HepG2 (cell line): ENCODE data around the gene BARX2. TPM values are rescaled to one million over a fixed set of nuclear protein-coding genes. Genes with fewer than 3 reads are reported as not detected.

Experiments used
- CEBPG ChIP-seq: IDR thresholded peaks from 2 replicates; pipeline ENCODE4 v1.6.1; 2016
- CHD4 ChIP-seq: fragments of 200-600 bp; sonication (generic); IDR thresholded peaks from 2 replicates; pipeline ENCODE4 v1.7.0; 2017; ENCODE audit warnings: mild to moderate bottlenecking, low read length, borderline replicate concordance
- FOXP1 ChIP-seq, 2 experiments: fragments of 450-650 bp in 1 of 2; IDR thresholded peaks; 2 replicates each; pipeline ENCODE4 v1.6.1; 2017 to 2018; ENCODE audit warnings: antibody characterized with exemption in 1 of 2
- GATAD2A ChIP-seq: IDR thresholded peaks from 2 replicates; pipeline ENCODE4 v1.6.1; 2016
- HNRNPLL ChIP-seq: fragments of 200-400 bp; formaldehyde crosslinking; IDR thresholded peaks from 2 replicates; pipeline ENCODE4 v1.6.1; 2017; ENCODE audit warnings: mild to moderate bottlenecking, low read depth, low read length; ENCODE audit not compliant: poor library complexity, severe bottlenecking
- JUNB ChIP-seq: sonication (generic); formaldehyde crosslinking; IDR thresholded peaks from 2 replicates; pipeline ENCODE4 v1.8.0; 2022; ENCODE audit warnings: missing genetic modification reagents, mild to moderate bottlenecking, borderline replicate concordance
- NAIF1 ChIP-seq: sonication (generic); formaldehyde crosslinking; IDR thresholded peaks from 2 replicates; pipeline ENCODE4 v1.5.0; 2020; ENCODE audit warnings: mild to moderate bottlenecking, missing genetic modification reagents, borderline replicate concordance
- PHF8 ChIP-seq: sonication (generic); formaldehyde crosslinking; IDR thresholded peaks from 2 replicates; pipeline ENCODE4 v1.5.0; 2020; ENCODE audit warnings: missing genetic modification reagents
- PRDM4 ChIP-seq: sonication (generic); formaldehyde crosslinking; IDR thresholded peaks from 2 replicates; pipeline ENCODE4 v1.9.0; 2021; ENCODE audit warnings: missing genetic modification reagents, borderline replicate concordance
- PRPF4 ChIP-seq: fragments of 200-400 bp; formaldehyde crosslinking; IDR thresholded peaks from 2 replicates; pipeline ENCODE4 v1.6.1; 2016; ENCODE audit warnings: low read length, low read depth; ENCODE audit not compliant: poor library complexity, severe bottlenecking
- RAD51 ChIP-seq: fragments of 450-650 bp; IDR thresholded peaks from 2 replicates; pipeline ENCODE4 v1.6.1; 2016; ENCODE audit warnings: borderline replicate concordance
- SOX5 ChIP-seq: IDR thresholded peaks from 2 replicates; pipeline ENCODE4 v1.6.1; 2016; ENCODE audit warnings: borderline replicate concordance
- SOX6 ChIP-seq, 2 experiments: fragments of 450-650 bp in 1 of 2; sonication (generic) in 1 of 2; formaldehyde crosslinking in 1 of 2; IDR thresholded peaks; 2 replicates each; pipeline versions ENCODE4 v1.4.0 to v1.6.1; 2017 to 2020; ENCODE audit warnings: antibody characterized with exemption in 1 of 2, mild to moderate bottlenecking in 1 of 2, missing genetic modification reagents in 1 of 2
- TBX3 ChIP-seq: fragments of 450-650 bp; IDR thresholded peaks from 2 replicates; pipeline ENCODE4 v1.6.1; 2017; ENCODE audit warnings: antibody characterized with exemption, mild to moderate bottlenecking, inconsistent platforms, borderline replicate concordance
- XRCC5 ChIP-seq: fragments of 200-400 bp; formaldehyde crosslinking; optimal IDR thresholded peaks from 2 replicates; pipeline ENCODE3; 2017; ENCODE audit warnings: mild to moderate bottlenecking, low read length
- ZBTB7B ChIP-seq: sonication (generic); formaldehyde crosslinking; IDR thresholded peaks from 2 replicates; pipeline ENCODE4 v1.4.0; 2020; ENCODE audit warnings: missing genetic modification reagents
- ZNF205 ChIP-seq: IDR thresholded peaks from 2 replicates; pipeline ENCODE4 v1.6.1; 2018; ENCODE audit warnings: missing biosample characterization, missing genetic modification reagents
- ZNF230 ChIP-seq: sonication (generic); formaldehyde crosslinking; IDR thresholded peaks from 2 replicates; pipeline ENCODE4 v1.4.0; 2020; ENCODE audit warnings: mild to moderate bottlenecking, missing genetic modification reagents
- ZNF281 ChIP-seq: sonication (generic); formaldehyde crosslinking; IDR thresholded peaks from 2 replicates; pipeline ENCODE4 v1.4.0; 2020; ENCODE audit warnings: missing genetic modification reagents, borderline replicate concordance
- ZNF484 ChIP-seq: sonication (generic); formaldehyde crosslinking; IDR thresholded peaks from 2 replicates; pipeline ENCODE4 v1.5.1; 2020; ENCODE audit warnings: mild to moderate bottlenecking, low read depth, missing genetic modification reagents, borderline replicate concordance
- ZNF550 ChIP-seq: sonication (generic); formaldehyde crosslinking; IDR thresholded peaks from 2 replicates; pipeline ENCODE4 v1.4.0; 2020; ENCODE audit warnings: mild to moderate bottlenecking, missing genetic modification reagents, borderline replicate concordance
- ZNF883 ChIP-seq: sonication (generic); formaldehyde crosslinking; IDR thresholded peaks from 2 replicates; pipeline ENCODE4 v1.5.1; 2020; ENCODE audit warnings: mild to moderate bottlenecking, missing genetic modification reagents; ENCODE audit errors: not compliant biosample characterization
- ZUFSP ChIP-seq: sonication (generic); formaldehyde crosslinking; IDR thresholded peaks from 2 replicates; pipeline ENCODE4 v1.9.0; 2021; ENCODE audit warnings: missing genetic modification reagents, mild to moderate bottlenecking, borderline replicate concordance
- ZZZ3 ChIP-seq: sonication (generic); formaldehyde crosslinking; IDR thresholded peaks from 2 replicates; pipeline ENCODE4 v1.4.0; 2020; ENCODE audit warnings: missing genetic modification reagents, mild to moderate bottlenecking, borderline replicate concordance
- polyA plus RNA-seq, 8 experiments: library from polyadenylated mRNA; depleted of rRNA in 3 of 8; stranded (reverse) in 7 of 8; unstranded in 1 of 8; fragments of >200 nt; fragmentation: Illumina TruSeq in 4 of 8; extraction: Trizol in 4 of 8; gene quantifications; 2 replicates each; pipeline versions ENCODE4 v1.2.1 to v1.2.3, GENCODE V29; 2011 to 2016; ENCODE audit warnings: low read depth in 4 of 8, missing spikeins in 1 of 8, mixed read lengths in 1 of 8; ENCODE audit not compliant: insufficient read depth in 1 of 8
- total RNA-seq, 5 experiments: library from RNA; depleted of rRNA; stranded (reverse); fragments of >200 nt; fragmentation: Illumina TruSeq; extraction: Trizol; gene quantifications; 2 replicates each; pipeline ENCODE4 v1.2.3, GENCODE V29; 2016; ENCODE audit warnings: low read depth in 1 of 5

Gene BARX2
- total and polyA plus RNA-seq, 2 of the 13 experiments (the other 11 are each of a cell fraction or from before 2014, with no cell fraction given) = not detected

GRCh38 chr11:129392995-129393394 is 17.3 kb downstream of the BARX2 start (continued):
- TF ChIP-seq ZNF883 (no peak), ZNF205 (CRISPR knock-in tag) (no peak), ZUFSP (CRISPR knock-in tag) (no peak), ZZZ3 (no peak), PRPF4 (no peak), XRCC5 (no peak), NAIF1 (CRISPR knock-in tag) (no peak), SOX5 (CRISPR knock-in tag) (peak; percentile 43; the same call in 1 of the 2 replicates), JUNB (no peak), ZNF230 (CRISPR knock-in tag) (no peak), ZNF550 (CRISPR knock-in tag) (no peak), PHF8 (no peak), GATAD2A (CRISPR knock-in tag) (peak; percentile 71), FOXP1 (IDR thresholded peaks at IDR 0.05) (no peak), FOXP1 (CRISPR knock-in tag; IDR thresholded peaks at IDR 0.05) (0 out of 2 replicates have a peak, but pooled peaks have one; percentile 15), CEBPG (CRISPR knock-in tag) (peak; percentile 93), ZNF484 (CRISPR knock-in tag) (no peak), TBX3 (no peak), ZBTB7B (no peak), RAD51 (no peak), CHD4 (no peak), PRDM4 (no peak), ZNF281 (CRISPR knock-in tag) (no peak), SOX6 (IDR thresholded peaks at IDR 0.05) (no peak), SOX6 (CRISPR knock-in tag; IDR thresholded peaks at IDR 0.05) (peak; percentile 62), HNRNPLL (no peak)
